H9 (cell line): ENCODE measurements around the gene RPL12. TPM values are rescaled to one million over a fixed set of nuclear protein-coding genes. Genes with fewer than 3 reads are reported as not detected.

ENCODE experiments used
- DNase-seq: peaks from one replicate; pipeline ENCODE4 v3.0.0-alpha.2; 2017
- H2AFZ ChIP-seq: one replicate; pipeline ENCODE4 v1.6.1; 2013; ENCODE audit warnings: mild to moderate bottlenecking, low read length, control low read depth, moderate library complexity
- H2AK5ac ChIP-seq: 2 replicates; pipeline ENCODE4 v1.6.1; 2013; ENCODE audit warnings: low read length, control low read depth, mixed read lengths; ENCODE audit not compliant: insufficient read length
- H2BK120ac ChIP-seq: one replicate; pipeline ENCODE4 v1.6.1; 2013; ENCODE audit warnings: low read depth, mild to moderate bottlenecking, low read length, control low read depth, inconsistent platforms; ENCODE audit not compliant: poor library complexity, severe bottlenecking
- H2BK12ac ChIP-seq: 2 replicates; pipeline ENCODE4 v1.6.1; 2013; ENCODE audit warnings: low read length, control low read depth, mixed read lengths, low read depth; ENCODE audit not compliant: insufficient read length
- H2BK15ac ChIP-seq: 2 replicates; pipeline ENCODE4 v1.6.1; 2013; ENCODE audit warnings: low read depth, low read length, control low read depth
- H2BK20ac ChIP-seq: one replicate; pipeline ENCODE4 v1.6.1; 2013; ENCODE audit warnings: low read depth, mild to moderate bottlenecking, low read length, control low read depth, inconsistent platforms; ENCODE audit not compliant: poor library complexity, severe bottlenecking
- H2BK5ac ChIP-seq: 2 replicates; pipeline ENCODE4 v1.6.1; 2013; ENCODE audit warnings: low read length, control low read depth, mixed read lengths; ENCODE audit not compliant: insufficient read length
- H3K14ac ChIP-seq: 2 replicates; pipeline ENCODE4 v1.6.1; 2013; ENCODE audit warnings: low read length, control low read depth; ENCODE audit not compliant: insufficient read depth
- H3K18ac ChIP-seq: 2 replicates; pipeline ENCODE4 v1.6.1; 2013; ENCODE audit warnings: low read depth, mild to moderate bottlenecking, mixed read lengths, low read length, control low read depth; ENCODE audit not compliant: insufficient read length
- H3K23ac ChIP-seq: 2 replicates; pipeline ENCODE4 v1.6.1; 2013; ENCODE audit warnings: low read length, control low read depth, mixed read lengths, low read depth; ENCODE audit not compliant: insufficient read length
- H3K23me2 ChIP-seq: 2 replicates; pipeline ENCODE4 v1.6.1; 2013; ENCODE audit warnings: low read depth, mild to moderate bottlenecking, mixed read lengths, low read length, control low read depth; ENCODE audit not compliant: insufficient read length, poor library complexity, severe bottlenecking
- H3K27ac ChIP-seq: 2 replicates; pipeline ENCODE4 v1.5.1; 2013; ENCODE audit warnings: low read length, control low read depth, mixed read lengths, low read depth; ENCODE audit not compliant: insufficient read length
- H3K27me3 ChIP-seq: 2 replicates; pipeline ENCODE4 v1.6.1; 2013; ENCODE audit warnings: low read length, control low read depth, inconsistent platforms; ENCODE audit not compliant: insufficient read depth
- H3K4ac ChIP-seq: 2 replicates; pipeline ENCODE4 v1.6.1; 2013; ENCODE audit warnings: low read depth, mild to moderate bottlenecking, control low read depth, inconsistent platforms, low read length, moderate library complexity
- H3K4me1 ChIP-seq: 2 replicates; pipeline ENCODE4 v1.6.1; 2013; ENCODE audit warnings: low read length, control low read depth, inconsistent platforms; ENCODE audit not compliant: insufficient read depth
- H3K4me2 ChIP-seq: 2 replicates; pipeline ENCODE4 v1.6.1; 2013; ENCODE audit warnings: low read length, control low read depth, mixed read lengths; ENCODE audit not compliant: insufficient read length, insufficient read depth
- H3K56ac ChIP-seq: 2 replicates; pipeline ENCODE4 v1.6.1; 2013; ENCODE audit warnings: low read depth, mild to moderate bottlenecking, mixed read lengths, low read length, control low read depth; ENCODE audit not compliant: insufficient read length
- H3K79me1 ChIP-seq: 2 replicates; pipeline ENCODE4 v1.6.1; 2013; ENCODE audit warnings: low read depth, mild to moderate bottlenecking, moderate library complexity, low read length, control low read depth, inconsistent platforms; ENCODE audit not compliant: insufficient read depth, poor library complexity, severe bottlenecking
- H3K79me2 ChIP-seq: 2 replicates; pipeline ENCODE4 v1.6.1; 2013; ENCODE audit warnings: low read length, control low read depth, inconsistent platforms; ENCODE audit not compliant: insufficient read depth
- H3K9ac ChIP-seq: 2 replicates; pipeline ENCODE4 v1.6.1; 2013; ENCODE audit warnings: low read length, control low read depth, mixed read lengths; ENCODE audit not compliant: insufficient read length; ENCODE audit errors: extremely low read depth
- H3K9me3 ChIP-seq: one replicate; pipeline ENCODE4 v1.6.1; 2013; ENCODE audit warnings: low read depth, low read length, inconsistent platforms; ENCODE audit not compliant: control insufficient read depth
- H3T11ph ChIP-seq: one replicate; pipeline ENCODE4 v1.6.1; 2013; ENCODE audit warnings: mild to moderate bottlenecking, low read length, control low read depth, inconsistent platforms
- H4K20me1 ChIP-seq: one replicate; pipeline ENCODE4 v1.6.1; 2013; ENCODE audit not compliant: control insufficient read depth, insufficient read length, insufficient read depth
- H4K5ac ChIP-seq: 2 replicates; pipeline ENCODE4 v1.6.1; 2013; ENCODE audit warnings: low read depth, mild to moderate bottlenecking, mixed read lengths, low read length, control low read depth; ENCODE audit not compliant: insufficient read length
- H4K8ac ChIP-seq: replicated peaks from 2 replicates; pipeline ENCODE4 v1.6.1; 2013; ENCODE audit warnings: low read length, control low read depth, mixed read lengths, low read depth; ENCODE audit not compliant: insufficient read length
- H4K91ac ChIP-seq: 2 replicates; pipeline ENCODE4 v1.6.1; 2013; ENCODE audit warnings: low read depth, mild to moderate bottlenecking, moderate library complexity, mixed read lengths, low read length, control low read depth; ENCODE audit not compliant: insufficient read length
- H3K27ac Mint-ChIP-seq, 3 experiments: 2 replicates in 2 of 3; 3 replicates in 1 of 3; pipeline ENCODE4 v1.8.0; 2020 to 2021; ENCODE audit warnings: mixed read lengths in 3 of 3, mild to moderate bottlenecking in 1 of 3, moderate library complexity in 1 of 3
- H3K27me3 Mint-ChIP-seq: 2 replicates; pipeline ENCODE4 v1.8.0; 2021; ENCODE audit warnings: low read depth, mild to moderate bottlenecking, moderate library complexity, mixed read lengths
- H3K36me3 Mint-ChIP-seq, 3 experiments: 2 replicates in 2 of 3; 3 replicates in 1 of 3; pipeline ENCODE4 v1.8.0; 2020 to 2021; ENCODE audit warnings: low read depth in 3 of 3, mixed read lengths in 3 of 3; ENCODE audit not compliant: insufficient read depth in 1 of 3
- H3K4me1 Mint-ChIP-seq, 2 experiments: 2 replicates each; pipeline ENCODE4 v1.8.0; 2020; ENCODE audit warnings: mixed read lengths in 2 of 2
- H3K4me3 Mint-ChIP-seq, 2 experiments: 2 replicates in 1 of 2; 3 replicates in 1 of 2; pipeline ENCODE4 v1.8.0; 2020 to 2021; ENCODE audit warnings: mild to moderate bottlenecking in 2 of 2, mixed read lengths in 2 of 2, moderate library complexity in 1 of 2
- H3K9me3 Mint-ChIP-seq, 2 experiments: 2 replicates in 1 of 2; 3 replicates in 1 of 2; pipeline ENCODE4 v1.8.0; 2020; ENCODE audit warnings: mild to moderate bottlenecking in 2 of 2, mixed read lengths in 2 of 2, moderate library complexity in 1 of 2
- CTCF ChIP-seq: fragments of 200-600 bp; sonication (generic); conservative IDR thresholded peaks from 3 replicates; pipeline ENCODE4 v1.8.0; 2021; ENCODE audit warnings: antibody characterized with exemption, mild to moderate bottlenecking
- WGBS: extraction: QIAGEN DNeasy Blood & Tissue Kit; methylation state at CpG from one replicate; pipeline ENCODE4 v1.1.7; 2013; ENCODE audit warnings: missing lambda C conversion rate, low lambda C conversion rate, mixed read lengths; ENCODE audit not compliant: insufficient read length; ENCODE audit errors: extremely low coverage; 5-methylcytosine and 5-hydroxymethylcytosine counted together
- total RNA-seq: library from RNA; stranded (reverse); gene quantifications from 2 replicates; pipeline ENCODE4 v1.2.1, GENCODE V29; 2021

RPL12 gene
- total RNA-seq, 1 experiment from 2014 or later, result 1,710 TPM

GRCh38 chr9:127423476-127423933 is 27.7 kb downstream of the RPL12 start:
- Histone ChIP-seq H2BK5ac (no peak overlapping the region), H3K23me2 (peaks cover 12% of the 10 kb centered on the region), H3K9me3 (no peaks in the 10 kb centered on the region), H3K56ac (no peak overlapping the region), H3K27me3 (no peaks in the 10 kb centered on the region), H3K79me2 (peaks cover 8% of the 10 kb centered on the region; the same call in 1 of the 2 replicates), H2BK12ac (no peak overlapping the region), H3T11ph (no peak overlapping the region), H2AK5ac (no peak overlapping the region), H3K14ac (peak overlapping the region; percentile 68; the same call in 1 of the 2 replicates), H2BK20ac (no peak overlapping the region), H4K20me1 (no peaks in the 10 kb centered on the region), H3K23ac (no peak overlapping the region), H3K4ac (no peak overlapping the region), H3K9ac (peak overlapping the region; percentile 60), H4K91ac (no peak overlapping the region), H3K79me1 (peaks cover 3% of the 10 kb centered on the region), H3K4me1 (no peaks in the 10 kb centered on the region; the same call in 1 of the 2 replicates), H3K18ac (peak overlapping the region; percentile 85), H2BK120ac (no peak overlapping the region), H3K4me2 (peak overlapping the region; percentile 97), H2BK15ac (no peak overlapping the region), H2AFZ (peak overlapping the region; percentile 50), H3K27ac (no peak overlapping the region), H4K5ac (no peak overlapping the region), H4K8ac (no peak overlapping the region)
- no peaks in the 10 kb centered on the region for H3K9me3 Mint-ChIP-seq
- H3K4me3 Mint-ChIP-seq, result peak overlapping the region; percentile 96 to 97
- no peak for DNase-seq
- TF ChIP-seq CTCF, result no peak
- H3K4me1 Mint-ChIP-seq, result peaks cover 30 to 32% of the 10 kb centered on the region in 2 experiments
- no CpG with 5 or more reads among the region's 9 CpGs for WGBS
- no peaks in the 10 kb centered on the region for H3K27me3 Mint-ChIP-seq
- H3K36me3 Mint-ChIP-seq, result peaks cover 3 to 14% (median 11%) of the 10 kb centered on the region in 3 experiments; a peak in 6 of 7 replicates
- H3K27ac Mint-ChIP-seq, result peak overlapping the region; percentile 97 to 100 (median 100)
